OCI-M1 (cell line): ENCODE results near the gene CNTN5.
A peak's percentile ranks its signal among the peaks of the same experiment; 100 is the strongest.
"Not testable (repeated sequence)": the region's sequence is repeated elsewhere in the genome, so short reads cannot be mapped to it uniquely, and the experiment has no call there.

Source experiments
- DNase-seq: peaks from one replicate; lab custom pipeline; 2025; lab: John Stamatoyannopoulos, UW

CNTN5 gene

GRCh38 chr11:99766811-99767210, 746.1 kb downstream of the CNTN5 start:
- peak; percentile 77 for DNase-seq

- no peak for DNase-seq
These were observed 752.9 kb downstream of the CNTN5 start for GRCh38 chr11:99773646-99774045.

GRCh38 chr11:99781074-99781473, 760.3 kb downstream of the CNTN5 start:
- peak; percentile 26 for DNase-seq

- no peak for DNase-seq
These were observed 770.6 kb downstream of the CNTN5 start for GRCh38 chr11:99791354-99791753.

- DNase-seq, result no peak
These were observed 775.2 kb downstream of the CNTN5 start for GRCh38 chr11:99795999-99796398.

- no peak for DNase-seq
These were observed 782.8 kb downstream of the CNTN5 start for GRCh38 chr11:99803501-99803900.

GRCh38 chr11:99812516-99812915, 791.8 kb downstream of the CNTN5 start:
- no peak for DNase-seq

- DNase-seq, result no peak
These were observed 793.3 kb downstream of the CNTN5 start for GRCh38 chr11:99814021-99814420.

- no peak for DNase-seq
These were observed 794.0 kb downstream of the CNTN5 start for GRCh38 chr11:99814738-99815137.

GRCh38 chr11:99818991-99819390, 798.2 kb downstream of the CNTN5 start:
- DNase-seq, result no peak

GRCh38 chr11:99822846-99823565, 802.3 kb downstream of the CNTN5 start:
- no peak for DNase-seq

GRCh38 chr11:99836739-99837138, 816.0 kb downstream of the CNTN5 start:
- DNase-seq, result not testable (repeated sequence)

GRCh38 chr11:99841885-99842284, 821.1 kb downstream of the CNTN5 start:
- DNase-seq, result no peak

GRCh38 chr11:99865951-99866350, 845.2 kb downstream of the CNTN5 start:
- DNase-seq, result no peak

- no peak for DNase-seq
These were observed 860.9 kb downstream of the CNTN5 start for GRCh38 chr11:99881610-99882009.

- DNase-seq, result no peak
These were observed 864.0 kb downstream of the CNTN5 start for GRCh38 chr11:99884750-99885149.

GRCh38 chr11:99887481-99887880, 866.7 kb downstream of the CNTN5 start:
- DNase-seq, result no peak

- no peak for DNase-seq
These were observed 873.1 kb downstream of the CNTN5 start for GRCh38 chr11:99893811-99894210.

GRCh38 chr11:99901175-99901574, 880.4 kb downstream of the CNTN5 start:
- DNase-seq, result no peak

GRCh38 chr11:99911116-99911515, 890.4 kb downstream of the CNTN5 start:
- DNase-seq, result peak; percentile 29

GRCh38 chr11:99916078-99916477, 895.3 kb downstream of the CNTN5 start:
- no peak for DNase-seq

GRCh38 chr11:99918761-99919160, 898.0 kb downstream of the CNTN5 start:
- DNase-seq, result no peak

- no peak for DNase-seq
These were observed 900.2 kb downstream of the CNTN5 start for GRCh38 chr11:99920956-99921355.

- DNase-seq, result no peak
These were observed 905.2 kb downstream of the CNTN5 start for GRCh38 chr11:99925968-99926367.
